Gastroesophageal sphincter (tissue), 4 donors: ENCODE data around the gene TPRX1. TPM values are rescaled to one million over a fixed set of nuclear protein-coding genes. Genes with fewer than 3 reads are reported as not detected.
"Not testable (repeated sequence)": the region's sequence is repeated elsewhere in the genome, so short reads cannot be mapped to it uniquely, and the experiment has no call there.

ENCODE experiments used
- ATAC-seq: fragments of 150-250 bp; one replicate; pipeline ENCODE4 v1.9.1; 2016; ENCODE audit warnings: mild to moderate bottlenecking, moderate library complexity
- H3K27ac ChIP-seq, 4 donors: fragments of 200-600 bp; sonication (generic) in 3 of 4; 1 replicate in 3 of 4; 2 replicates in 1 of 4; pipeline ENCODE4 v1.5.1; 2016 to 2019
- H3K27me3 ChIP-seq: fragments of 200-600 bp; sonication (generic); one replicate; pipeline ENCODE4 v1.5.1; 2019
- H3K36me3 ChIP-seq, 2 donors: fragments of 200-600 bp; sonication (generic); one replicate each; pipeline ENCODE4 v1.5.1; 2019; ENCODE audit warnings: control low read depth in 1 of 2
- H3K4me1 ChIP-seq, 3 donors: fragments of 200-600 bp; sonication (generic); 1 replicate in 2 of 3; 2 replicates in 1 of 3; pipeline ENCODE4 v1.5.1; 2016 to 2019; ENCODE audit warnings: control low read depth in 2 of 3
- H3K4me3 ChIP-seq, 2 donors: fragments of 200-600 bp; sonication (generic); one replicate each; pipeline ENCODE4 v1.5.1; 2019; ENCODE audit warnings: mild to moderate bottlenecking in 1 of 2, moderate library complexity in 1 of 2
- H3K9me3 ChIP-seq, 3 donors: fragments of 200-600 bp; sonication (generic); one replicate each; pipeline ENCODE4 v1.5.1; 2017 to 2019; ENCODE audit warnings: control low read depth in 2 of 3
- EP300 ChIP-seq: sonication (generic); formaldehyde crosslinking; IDR thresholded peaks from one replicate; pipeline ENCODE4 v1.6.1; 2017; ENCODE audit warnings: antibody characterized with exemption, mild to moderate bottlenecking
- POLR2A ChIP-seq, 2 donors: fragments of 450-650 bp; IDR thresholded peaks; one replicate each; pipeline ENCODE4 v1.6.1; 2017; ENCODE audit warnings: antibody characterized with exemption in 2 of 2, mild to moderate bottlenecking in 2 of 2, moderate library complexity in 1 of 2
- POLR2AphosphoS5 ChIP-seq: sonication (generic); formaldehyde crosslinking; IDR thresholded peaks from one replicate; pipeline ENCODE4 v1.6.1; 2017; ENCODE audit warnings: antibody characterized with exemption
- WGBS, 2 donors: methylation state at CpG; one replicate each; pipeline ENCODE4 v1.1.5; 2018; ENCODE audit warnings: low coverage in 1 of 2; 5-methylcytosine and 5-hydroxymethylcytosine counted together
- total RNA-seq, 4 donors: library from RNA; depleted of rRNA; stranded (reverse); fragments of >200 nt; gene quantifications; one replicate each; pipeline ENCODE4 v1.1.0, GENCODE V29; 2016
- TF ChIP-seq, protein P1 (sequence below), 4 experiments: fragments of 200-600 bp in 2 of 4; fragments of 450-650 bp in 2 of 4; sonication (generic) in 1 of 4; IDR thresholded peaks; one replicate each; pipeline ENCODE4 v1.5.1; 2017 to 2019; ENCODE audit warnings: antibody characterized with exemption in 4 of 4, mild to moderate bottlenecking in 2 of 4, moderate library complexity in 2 of 4

TPRX1 gene
- total RNA-seq, 4 donors from 2014 or later, result not detected

DNA sequence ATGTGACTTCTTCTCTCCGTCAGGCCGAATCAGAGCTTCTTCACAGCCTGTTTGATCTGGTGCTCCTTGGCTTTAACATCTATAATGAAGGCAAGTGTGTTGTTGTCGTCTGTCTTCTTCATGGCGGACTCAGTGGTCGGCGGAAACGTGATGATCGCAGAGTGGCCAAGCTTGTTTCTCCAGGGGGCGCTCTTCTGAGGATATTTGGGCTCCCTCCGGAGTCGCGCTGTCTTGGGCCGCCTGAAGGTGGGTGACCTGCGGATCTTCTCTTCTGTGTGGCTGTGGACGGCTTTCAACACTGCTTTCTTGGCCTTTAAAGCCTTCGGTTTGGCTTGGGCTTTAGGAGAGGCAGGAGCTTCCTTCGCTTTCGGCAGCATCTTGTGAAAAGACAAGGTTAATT, 9.8 kb downstream of the TPRX1 start:
- H3K27ac ChIP-seq, result no peak overlapping the region
- no peak for TF ChIP-seq EP300
- TF ChIP-seq POLR2AphosphoS5, result no peak
- TF ChIP-seq, protein P1, sequence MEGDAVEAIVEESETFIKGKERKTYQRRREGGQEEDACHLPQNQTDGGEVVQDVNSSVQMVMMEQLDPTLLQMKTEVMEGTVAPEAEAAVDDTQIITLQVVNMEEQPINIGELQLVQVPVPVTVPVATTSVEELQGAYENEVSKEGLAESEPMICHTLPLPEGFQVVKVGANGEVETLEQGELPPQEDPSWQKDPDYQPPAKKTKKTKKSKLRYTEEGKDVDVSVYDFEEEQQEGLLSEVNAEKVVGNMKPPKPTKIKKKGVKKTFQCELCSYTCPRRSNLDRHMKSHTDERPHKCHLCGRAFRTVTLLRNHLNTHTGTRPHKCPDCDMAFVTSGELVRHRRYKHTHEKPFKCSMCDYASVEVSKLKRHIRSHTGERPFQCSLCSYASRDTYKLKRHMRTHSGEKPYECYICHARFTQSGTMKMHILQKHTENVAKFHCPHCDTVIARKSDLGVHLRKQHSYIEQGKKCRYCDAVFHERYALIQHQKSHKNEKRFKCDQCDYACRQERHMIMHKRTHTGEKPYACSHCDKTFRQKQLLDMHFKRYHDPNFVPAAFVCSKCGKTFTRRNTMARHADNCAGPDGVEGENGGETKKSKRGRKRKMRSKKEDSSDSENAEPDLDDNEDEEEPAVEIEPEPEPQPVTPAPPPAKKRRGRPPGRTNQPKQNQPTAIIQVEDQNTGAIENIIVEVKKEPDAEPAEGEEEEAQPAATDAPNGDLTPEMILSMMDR (IDR thresholded peaks at IDR 0.05), result no peak
- TF ChIP-seq POLR2A (IDR thresholded peaks at IDR 0.05), result no peak
- H3K27me3 ChIP-seq, result no peaks in the 10 kb centered on the region
- H3K4me1 ChIP-seq, result peaks cover 0 to 8% (median 0%) of the 10 kb centered on the region in 3 donors
- WGBS, 2 donors, result 69 to 93% methylated on average over 4 to 13 of the region's 18 CpGs
- ATAC-seq, result no peak
- no peaks in the 10 kb centered on the region for H3K9me3 ChIP-seq
- H3K36me3 ChIP-seq, result no peaks in the 10 kb centered on the region
- H3K4me3 ChIP-seq, result no peak overlapping the region

DNA sequence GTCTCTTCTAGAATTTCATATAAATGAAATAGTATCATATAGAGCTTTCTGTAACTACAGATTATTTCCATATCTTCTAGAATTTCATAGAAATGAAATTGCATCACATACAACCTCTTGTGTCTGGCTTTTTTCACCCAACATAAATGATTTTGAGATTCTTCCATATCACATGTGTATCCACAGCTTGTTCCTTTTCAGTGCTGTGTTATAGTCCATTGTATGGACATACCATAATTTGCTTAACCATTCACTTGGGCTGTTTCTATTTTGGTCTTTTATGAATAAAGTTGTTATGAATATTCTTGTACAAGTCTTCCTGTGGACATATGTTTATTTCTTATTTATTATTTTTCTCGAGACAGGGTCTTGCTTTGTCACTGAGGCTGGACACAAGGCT, 11.7 kb downstream of the TPRX1 start:
- H3K36me3 ChIP-seq, result peaks cover 0 to 7% of the 10 kb centered on the region in 2 donors
- H3K9me3 ChIP-seq, result no peaks in the 10 kb centered on the region
- WGBS, 2 donors, result 80 to 100% methylated on average over 1 of the region's 1 CpG
- no peak for ATAC-seq
- no peak overlapping the region for H3K4me3 ChIP-seq
- no peak overlapping the region for H3K27ac ChIP-seq
- H3K4me1 ChIP-seq, result peaks cover 0 to 23% (median 0%) of the 10 kb centered on the region in 3 donors
- TF ChIP-seq POLR2A (IDR thresholded peaks at IDR 0.05) (no peak), POLR2AphosphoS5 (no peak), EP300 (no peak)
- TF ChIP-seq, protein P1 (IDR thresholded peaks at IDR 0.05), result no peak
- no peaks in the 10 kb centered on the region for H3K27me3 ChIP-seq

DNA sequence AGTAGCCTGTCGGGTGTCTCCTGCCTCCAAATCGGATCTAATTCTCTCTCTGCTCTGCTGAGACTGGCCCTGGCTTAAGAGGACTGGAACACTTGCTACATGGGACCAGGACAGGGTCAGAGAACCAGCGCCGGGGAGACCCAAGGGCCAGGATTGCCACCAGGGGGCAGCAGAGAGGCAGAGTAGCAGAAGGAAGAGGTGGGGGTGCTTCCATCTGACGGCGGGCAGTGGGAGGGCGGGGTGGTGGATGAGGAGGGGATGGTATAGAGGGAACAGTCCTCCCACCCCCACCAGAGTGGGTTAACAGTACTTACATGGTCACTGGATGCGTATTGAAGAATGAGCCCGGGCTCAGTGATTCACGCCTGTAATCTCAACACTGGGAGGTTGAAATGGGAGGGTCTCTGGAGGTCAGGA, 13.9 kb downstream of the TPRX1 start:
- 13 to 24% methylated on average over 2 to 4 of the region's 10 CpGs for WGBS, 2 donors
- Histone ChIP-seq H3K4me3 (no peak overlapping the region), H3K27me3 (no peaks in the 10 kb centered on the region), H3K27ac (no peak overlapping the region), H3K4me1 (peaks cover 0 to 36% (median 0%) of the 10 kb centered on the region in 3 donors), H3K9me3 (no peaks in the 10 kb centered on the region), H3K36me3 (peaks cover 0 to 28% of the 10 kb centered on the region in 2 donors)
- TF ChIP-seq EP300, result no peak
- no peak for TF ChIP-seq POLR2AphosphoS5
- TF ChIP-seq, protein P1 (IDR thresholded peaks at IDR 0.05), result peak; percentile 60 to 88 (median 82)
- TF ChIP-seq POLR2A (IDR thresholded peaks at IDR 0.05), result no peak
- ATAC-seq, result peak; percentile 66

DNA sequence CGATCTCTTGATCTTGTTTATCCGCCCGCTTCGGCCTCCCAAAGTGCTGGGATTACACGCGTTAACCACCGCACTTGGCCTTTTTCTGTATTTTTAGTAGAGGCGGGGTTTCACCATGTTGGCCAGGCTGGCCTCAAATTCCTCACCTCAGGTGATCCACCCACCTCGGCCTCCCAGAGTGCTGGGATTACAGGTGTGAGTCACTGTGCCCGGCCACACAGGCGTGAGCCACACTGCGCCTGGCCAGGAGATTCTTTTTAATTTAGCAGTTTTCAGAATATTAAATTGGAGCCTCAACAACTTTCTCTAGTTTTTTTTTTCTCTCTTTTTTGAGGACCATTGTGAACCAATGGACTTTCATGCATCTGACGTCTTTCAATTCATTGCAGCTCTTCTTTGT, 14.5 kb downstream of the TPRX1 start:
- WGBS, 2 donors, result 93 to 95% methylated on average over 7 to 11 of the region's 13 CpGs
- not testable (repeated sequence) for H3K27ac ChIP-seq, H3K4me3 ChIP-seq, ATAC-seq, H3K9me3 ChIP-seq, H3K27me3 ChIP-seq
- Histone ChIP-seq H3K36me3 (peaks cover 0 to 34% of the 10 kb centered on the region in 2 donors), H3K4me1 (peaks cover 0 to 36% (median 0%) of the 10 kb centered on the region in 3 donors)

DNA sequence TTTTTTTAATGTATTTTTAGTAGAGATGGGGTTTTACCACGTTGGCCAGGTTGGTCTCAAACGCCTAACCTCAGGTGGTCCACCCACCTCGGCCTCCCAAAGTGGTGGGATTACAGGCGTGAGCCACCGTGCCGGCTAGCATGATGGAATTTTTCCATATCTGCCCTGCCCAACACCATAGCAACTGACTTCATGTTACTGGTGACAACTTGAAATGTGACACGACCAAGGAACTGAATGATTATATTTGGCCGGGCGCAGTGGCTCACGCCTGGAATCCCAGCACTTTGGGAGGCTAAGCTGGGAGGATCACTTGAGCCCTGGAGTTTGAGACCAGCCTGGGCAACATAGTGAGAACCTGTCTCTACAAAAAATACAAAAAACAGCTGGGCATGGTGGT, 17.0 kb downstream of the TPRX1 start:
- not testable (repeated sequence) for H3K4me3 ChIP-seq, ATAC-seq, H3K9me3 ChIP-seq, H3K27me3 ChIP-seq
- H3K4me1 ChIP-seq, result peaks cover under 1 to 60% (median 4%) of the 10 kb centered on the region in 3 donors
- H3K27ac ChIP-seq, result peak overlapping the region in 3 of 4 donors; percentile 4 to 56 (median 54)
- 65 to 72% methylated on average over 2 to 3 of the region's 10 CpGs for WGBS, 2 donors
- H3K36me3 ChIP-seq, result peaks cover 0 to 59% of the 10 kb centered on the region in 2 donors

DNA sequence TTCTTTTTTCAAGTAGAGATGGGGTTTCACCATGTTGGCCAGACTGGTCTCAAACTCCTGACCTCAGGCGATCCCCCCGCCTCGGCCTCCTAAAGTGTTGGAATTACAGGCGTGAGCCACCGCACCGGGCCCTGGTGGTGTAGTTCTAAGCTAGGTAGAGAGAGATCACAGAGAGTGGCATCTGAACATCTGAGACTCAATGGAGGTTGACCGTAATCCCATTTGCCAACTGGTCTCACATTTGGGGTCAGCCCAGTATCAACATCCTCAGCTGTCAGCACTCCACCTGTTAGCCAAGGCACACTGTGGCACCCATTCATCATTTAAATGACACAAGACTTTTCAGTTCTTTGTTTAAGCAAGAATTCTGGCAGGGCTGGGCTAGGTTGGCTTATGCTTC, 17.8 kb downstream of the TPRX1 start:
- Histone ChIP-seq H3K36me3 (peaks cover 0 to 63% of the 10 kb centered on the region in 2 donors), H3K27me3 (no peaks in the 10 kb centered on the region), H3K27ac (peak overlapping the region in 2 of 4 donors; percentile 54 to 56), H3K9me3 (no peaks in the 10 kb centered on the region), H3K4me1 (peaks cover 3 to 67% (median 11%) of the 10 kb centered on the region in 3 donors), H3K4me3 (no peak overlapping the region)
- WGBS, 2 donors, result 75% methylated on average over 4 of the region's 7 CpGs; no CpG with 5 or more reads in 1 of the 2 donors
- TF ChIP-seq, protein P1 (IDR thresholded peaks at IDR 0.05), result no peak
- TF ChIP-seq POLR2AphosphoS5 (no peak), POLR2A (IDR thresholded peaks at IDR 0.05) (no peak), EP300 (no peak)
- no peak for ATAC-seq
